GM21737 (cell line): ENCODE data around the gene ITPR2.

Experiments
- ATAC-seq: cut with Tn5 transposase; IDR thresholded peaks from one replicate; pipeline ENCODE4 v1.9.1; 2021; ENCODE audit warnings: mild to moderate bottlenecking, moderate library complexity; ENCODE audit not compliant: unreplicated experiment

The ITPR2 gene

GRCh38 chr12:26425587-26426260 is 407.3 kb downstream of the ITPR2 start:
- peak; percentile 48 for ATAC-seq

- ATAC-seq = peak; percentile 68
Observed at GRCh38 chr12:26422839-26423398, 410.1 kb downstream of the ITPR2 start.

DNA sequence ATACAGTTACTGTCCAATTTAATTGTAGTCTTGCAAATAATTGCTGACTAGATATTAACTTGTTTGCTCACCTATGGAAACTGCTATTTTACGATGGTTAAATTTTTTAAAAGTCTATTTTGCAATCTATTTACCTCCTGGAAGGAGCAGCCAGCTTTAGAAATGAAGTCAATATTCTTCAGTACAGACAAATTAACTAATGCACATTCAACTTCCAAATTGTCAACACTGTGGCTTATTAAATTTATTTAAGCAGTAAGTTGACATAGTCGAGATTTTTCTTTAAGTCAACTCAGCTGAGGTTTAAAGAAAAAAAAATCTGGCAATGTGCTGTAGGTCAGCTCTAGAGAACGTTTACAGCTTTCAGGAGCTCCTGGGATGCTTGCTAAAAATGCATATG is 416.4 kb downstream of the ITPR2 start:
- no peak for ATAC-seq

DNA sequence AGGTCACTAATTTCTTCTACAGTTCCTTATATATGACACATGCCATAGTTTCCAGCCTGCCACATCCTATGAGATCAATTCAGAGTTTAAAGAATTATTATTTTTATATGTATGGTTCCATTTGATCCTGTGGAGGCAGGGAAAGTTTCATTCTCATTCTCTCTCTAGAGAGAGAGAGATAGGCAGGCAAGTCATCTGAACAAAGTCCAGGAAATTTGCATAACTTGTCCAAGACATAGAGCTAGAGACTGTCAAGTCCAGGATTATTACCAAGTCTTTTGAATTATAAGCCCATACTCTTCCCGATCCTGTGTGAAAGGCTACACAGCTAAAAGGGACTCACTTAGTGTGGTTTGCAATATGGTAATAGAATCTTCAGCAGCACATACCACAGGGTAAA is 422.3 kb downstream of the ITPR2 start:
- ATAC-seq = no peak

GRCh38 chr12:26406813-26407212 is 426.2 kb downstream of the ITPR2 start:
- no peak for ATAC-seq

- ATAC-seq = no peak
Observed at GRCh38 chr12:26406391-26406790, 426.6 kb downstream of the ITPR2 start.

GRCh38 chr12:26403601-26404000 is 429.4 kb downstream of the ITPR2 start:
- no peak for ATAC-seq

GRCh38 chr12:26402648-26403047 is 430.3 kb downstream of the ITPR2 start:
- ATAC-seq = no peak

DNA sequence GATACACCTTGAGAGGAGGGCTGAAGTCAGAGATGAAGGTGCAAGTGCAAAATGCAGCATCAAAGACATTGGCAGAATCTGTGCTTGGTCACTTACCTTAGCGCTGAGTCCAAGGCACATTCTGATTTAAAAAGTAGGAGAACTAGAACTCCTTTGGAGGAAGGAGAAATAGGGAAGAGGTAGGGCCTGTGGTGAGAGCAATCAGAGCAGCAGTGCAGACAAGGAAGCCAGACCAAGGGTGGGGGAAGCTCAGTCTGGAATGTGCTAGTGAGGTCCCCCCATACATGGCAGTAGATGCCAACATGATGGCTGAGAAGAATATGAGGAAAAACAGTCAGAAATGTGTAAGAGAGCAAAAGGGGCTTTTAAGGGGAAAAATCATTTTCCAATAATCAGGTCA is 431.1 kb downstream of the ITPR2 start:
- ATAC-seq = no peak

DNA sequence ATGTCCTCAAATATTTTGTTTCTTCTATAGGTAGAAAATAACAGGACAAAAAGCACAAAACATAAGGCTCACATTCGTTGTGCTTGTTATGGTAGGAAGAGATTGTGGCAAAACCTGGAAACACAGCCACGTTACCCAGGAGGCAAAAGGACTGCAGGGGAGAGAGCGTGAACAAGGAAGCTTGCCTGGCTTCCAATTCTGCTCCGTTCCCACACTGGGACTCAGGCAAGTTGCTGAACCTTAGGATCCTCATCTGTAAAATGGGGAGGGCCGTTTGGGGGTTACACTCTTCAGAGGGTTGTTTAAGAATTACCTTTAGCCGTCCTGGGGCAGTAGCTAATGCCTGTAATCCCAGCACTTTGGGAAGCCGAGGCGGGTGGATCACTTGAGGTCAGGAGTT is 432.4 kb downstream of the ITPR2 start:
- ATAC-seq = no peak

GRCh38 chr12:26399381-26399780 is 433.6 kb downstream of the ITPR2 start:
- no peak for ATAC-seq

- no peak for ATAC-seq
Observed at GRCh38 chr12:26396402-26396801, 436.6 kb downstream of the ITPR2 start.

DNA sequence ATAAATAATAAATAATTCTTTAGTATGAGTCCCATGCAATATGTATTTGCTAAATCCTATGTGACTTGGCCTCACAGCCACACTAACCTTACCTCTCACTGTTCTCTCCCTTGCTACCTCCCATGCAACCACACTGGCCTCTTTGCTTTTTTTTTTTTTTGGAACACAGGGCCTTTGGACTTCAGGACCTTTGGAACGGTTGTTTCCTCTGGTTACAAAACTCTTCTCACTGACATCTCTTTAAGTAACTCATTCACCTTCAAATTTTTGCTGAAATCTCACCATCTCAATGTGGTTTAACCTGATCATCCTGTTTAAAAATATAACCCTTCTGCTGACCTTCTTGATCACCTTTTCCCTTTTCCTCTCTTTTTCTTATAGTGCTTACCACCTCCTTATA is 443.7 kb downstream of the ITPR2 start:
- ATAC-seq = no peak

- ATAC-seq = no peak
Observed at GRCh38 chr12:26384536-26384935, 448.5 kb downstream of the ITPR2 start.

- no peak for ATAC-seq
Observed at GRCh38 chr12:26383041-26383440, 450.0 kb downstream of the ITPR2 start.

- no peak for ATAC-seq
Observed at GRCh38 chr12:26380897-26381296, 452.1 kb downstream of the ITPR2 start.

GRCh38 chr12:26379777-26380467 is 453.1 kb downstream of the ITPR2 start:
- no peak for ATAC-seq

GRCh38 chr12:26378711-26379110 is 454.3 kb downstream of the ITPR2 start:
- no peak for ATAC-seq

GRCh38 chr12:26374934-26375680 is 457.9 kb downstream of the ITPR2 start:
- no peak for ATAC-seq

- ATAC-seq = no peak
Observed at GRCh38 chr12:26373606-26374495, 459.1 kb downstream of the ITPR2 start.

DNA sequence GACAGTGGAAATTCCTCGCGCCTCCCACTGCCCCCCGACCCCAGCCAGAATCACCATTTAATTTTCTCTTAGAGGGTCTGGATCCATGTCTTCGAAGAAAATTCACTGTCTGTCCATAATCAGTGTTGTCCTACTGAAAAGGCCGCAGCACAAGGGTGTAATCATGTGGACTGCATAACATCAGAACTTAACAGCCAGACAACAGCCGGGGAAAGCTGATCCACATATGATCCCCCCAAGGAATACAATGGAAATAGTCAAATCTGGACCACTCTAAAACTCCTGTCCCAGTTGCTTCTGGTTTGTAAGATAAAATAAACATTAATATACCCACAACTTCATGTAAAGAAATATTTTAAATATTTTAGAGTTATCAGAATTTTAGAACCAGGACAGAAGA is 460.1 kb downstream of the ITPR2 start:
- no peak for ATAC-seq
